Measurements from ENCODE around the gene SNX27.
"Not testable (repeated sequence)": the region's sequence is repeated elsewhere in the genome, so short reads cannot be mapped to it uniquely, and the experiment has no call there.

SNX27 gene

DNA sequence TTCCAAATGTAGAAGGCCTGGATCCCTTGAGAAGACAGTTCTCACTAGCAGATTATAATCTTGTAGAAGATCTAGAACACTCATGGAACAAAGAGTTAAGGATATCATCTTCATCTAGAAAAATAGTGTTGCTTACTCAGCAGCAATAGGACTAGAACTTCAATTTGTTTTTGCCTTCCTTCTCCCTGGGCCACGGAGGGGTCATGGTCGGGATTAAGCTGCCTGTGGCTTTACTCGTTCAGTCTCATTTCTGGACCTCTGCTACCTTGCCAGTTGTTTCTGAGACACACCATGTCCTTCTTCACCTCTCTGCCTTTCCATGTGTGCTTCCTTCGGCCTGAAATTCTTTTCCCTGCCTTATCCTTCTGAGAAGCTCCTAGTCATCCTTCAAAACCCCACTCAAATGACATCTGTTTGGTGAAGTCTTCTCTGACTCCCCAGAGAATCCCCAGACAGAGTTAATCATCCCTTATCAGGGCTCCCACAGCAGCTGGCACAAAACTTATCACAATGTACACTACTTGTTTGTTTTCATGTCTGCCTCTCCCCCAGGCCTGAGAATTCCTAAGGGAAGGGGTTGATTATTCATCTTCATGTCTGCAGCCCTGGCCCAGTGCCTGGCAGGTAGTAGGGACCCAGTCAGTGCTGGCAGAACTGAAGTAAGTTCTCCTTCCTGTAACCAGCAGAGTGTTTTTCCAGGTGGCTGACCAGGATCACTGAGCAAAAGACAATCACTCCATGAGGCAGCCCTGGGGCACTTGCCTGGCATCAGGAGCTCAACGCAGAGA, 15.5 kb upstream of the SNX27 start:
- no peak for DNase-seq (ENCODE audit: low read depth)
- no peak overlapping the region for H3K4me3 ChIP-seq (ENCODE audit: low read depth, low read length)

DNA sequence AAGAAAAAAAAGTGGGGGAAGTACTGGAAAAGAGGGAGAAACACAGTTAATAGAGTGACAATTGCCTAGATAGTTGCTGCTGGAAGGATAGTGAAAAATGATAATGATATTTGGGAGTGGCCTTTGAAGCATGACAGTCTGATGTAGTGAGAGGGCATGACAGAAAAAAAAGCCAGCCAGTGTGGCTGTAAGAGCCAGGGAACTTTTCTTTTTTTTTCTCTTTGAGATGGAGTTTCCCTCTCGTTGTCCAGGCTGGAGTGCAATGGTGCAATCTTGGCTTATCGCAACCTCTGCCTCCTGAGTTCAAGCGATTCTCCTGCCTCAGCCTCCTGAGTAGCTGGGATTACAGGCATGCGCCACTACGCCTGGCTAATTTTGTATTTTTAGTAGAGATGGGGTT, 9.3 kb upstream of the SNX27 start:
- not testable (repeated sequence) for DNase-seq (ENCODE audit: low read depth); H3K4me3 ChIP-seq (ENCODE audit: low read depth, low read length)

DNA sequence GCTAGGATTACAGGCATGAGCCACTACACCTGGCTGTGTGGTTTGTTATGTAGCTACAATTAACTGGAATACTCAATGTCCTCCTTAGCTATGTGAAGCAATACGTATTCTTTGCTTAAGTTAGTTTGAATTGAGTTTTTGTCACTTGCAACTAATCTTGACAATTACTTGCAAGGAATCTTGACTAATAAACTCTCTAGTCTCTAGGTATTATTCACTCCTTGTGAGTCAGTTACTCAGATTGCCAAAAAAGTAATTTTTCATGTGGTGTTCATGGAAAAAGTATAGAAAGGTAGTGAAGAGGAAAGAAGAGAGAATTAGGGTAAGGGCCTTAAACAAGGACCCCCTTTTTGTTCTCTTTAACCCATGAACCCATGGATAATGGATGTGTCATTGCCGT, 7.6 kb upstream of the SNX27 start:
- no peak overlapping the region for H3K4me3 ChIP-seq (ENCODE audit: low read depth, low read length)
- DNase-seq (ENCODE audit: low read depth), result no peak

DNA sequence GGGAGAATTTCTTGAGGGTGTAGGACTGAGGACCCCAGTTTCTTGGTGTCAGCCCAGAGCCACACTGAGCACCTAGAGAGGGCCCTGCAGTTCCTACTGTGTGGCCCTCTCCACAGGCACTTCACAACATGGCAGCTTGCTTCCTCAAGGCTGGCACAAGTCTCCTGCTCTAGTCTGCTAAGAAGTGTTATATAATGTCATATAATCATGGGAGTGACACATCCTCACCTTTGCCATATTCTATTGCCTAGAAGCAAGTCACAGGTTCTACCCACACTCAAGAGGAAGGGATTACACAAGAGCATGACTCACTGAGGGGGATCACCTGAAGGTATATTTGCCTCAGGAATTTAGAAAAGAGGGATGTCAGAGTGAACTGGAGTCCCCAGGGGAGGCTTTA, 5.5 kb upstream of the SNX27 start:
- no peak overlapping the region for H3K4me3 ChIP-seq (ENCODE audit: low read depth, low read length)
- no peak for DNase-seq (ENCODE audit: low read depth)

DNA sequence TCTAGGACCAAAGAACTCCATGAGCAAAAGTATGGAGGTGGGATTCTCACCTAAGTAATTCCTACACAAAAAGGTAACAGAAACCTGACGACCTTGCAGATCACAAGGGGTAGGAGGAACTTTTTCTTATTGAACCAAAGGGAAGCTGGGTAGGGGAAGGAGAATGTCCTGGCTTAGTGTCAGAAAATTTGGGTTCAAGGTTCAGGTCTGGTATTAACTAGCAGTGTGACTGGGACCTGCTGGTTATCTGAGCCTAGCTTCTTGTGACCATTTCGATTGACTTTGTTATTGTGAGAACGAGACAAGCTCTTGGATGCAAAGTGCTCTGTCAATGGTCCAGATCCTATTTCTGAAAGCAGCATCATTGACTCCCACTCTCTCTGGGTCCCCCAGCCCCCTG, 5.0 kb upstream of the SNX27 start:
- H3K4me3 ChIP-seq (ENCODE audit: low read depth, low read length), result no peak overlapping the region
- no peak for DNase-seq (ENCODE audit: low read depth)

DNA sequence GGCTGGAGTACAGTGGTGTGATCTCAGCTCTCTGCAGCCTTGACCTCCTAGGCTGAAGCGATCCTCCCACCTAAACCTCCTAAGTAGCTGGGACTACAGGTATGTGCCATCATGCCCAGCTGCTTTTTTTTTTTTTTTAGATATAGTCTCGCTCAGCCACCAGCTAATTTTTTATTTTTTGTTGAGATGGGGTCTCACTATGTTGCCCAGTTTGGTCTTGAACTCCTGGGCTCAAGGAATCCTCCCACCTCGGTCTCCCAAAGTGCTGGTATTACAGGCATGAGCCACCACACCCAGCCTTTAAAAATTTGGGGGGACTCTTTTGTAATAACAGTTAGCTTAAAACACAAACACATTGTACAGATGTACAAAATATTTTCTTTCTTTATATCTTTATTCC, 1.7 kb upstream of the SNX27 start:
- no peak overlapping the region for H3K4me3 ChIP-seq (ENCODE audit: low read depth, low read length)
- DNase-seq (ENCODE audit: low read depth), result no peak

DNA sequence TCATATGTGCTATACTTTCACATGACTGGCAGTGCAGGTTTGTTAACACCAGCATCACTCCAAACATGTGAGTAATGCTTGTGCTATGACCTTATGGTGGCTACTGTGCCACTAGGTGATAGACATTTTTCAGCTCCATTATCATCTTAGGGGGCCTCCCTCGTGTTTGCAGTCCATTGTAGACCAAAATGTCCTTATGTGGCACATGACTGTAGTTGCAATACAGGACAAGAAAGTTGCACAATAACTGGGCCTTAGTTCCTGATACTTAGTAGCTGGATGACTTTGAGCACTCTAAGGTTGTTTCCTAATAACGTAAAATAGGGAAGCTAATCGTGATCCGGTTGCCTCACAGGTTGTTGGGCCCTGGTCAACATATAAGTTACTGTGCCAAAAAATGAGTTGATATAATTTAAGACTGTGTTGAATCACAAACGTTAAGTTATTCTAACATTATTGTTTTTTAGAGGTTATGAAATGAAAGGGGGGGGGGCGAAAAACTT, 511 bp upstream of the SNX27 start:
- DNase-seq (ENCODE audit: low read depth), result peak; percentile 53
- peak overlapping the region; percentile 82 for H3K4me3 ChIP-seq (ENCODE audit: low read depth, low read length)

DNA sequence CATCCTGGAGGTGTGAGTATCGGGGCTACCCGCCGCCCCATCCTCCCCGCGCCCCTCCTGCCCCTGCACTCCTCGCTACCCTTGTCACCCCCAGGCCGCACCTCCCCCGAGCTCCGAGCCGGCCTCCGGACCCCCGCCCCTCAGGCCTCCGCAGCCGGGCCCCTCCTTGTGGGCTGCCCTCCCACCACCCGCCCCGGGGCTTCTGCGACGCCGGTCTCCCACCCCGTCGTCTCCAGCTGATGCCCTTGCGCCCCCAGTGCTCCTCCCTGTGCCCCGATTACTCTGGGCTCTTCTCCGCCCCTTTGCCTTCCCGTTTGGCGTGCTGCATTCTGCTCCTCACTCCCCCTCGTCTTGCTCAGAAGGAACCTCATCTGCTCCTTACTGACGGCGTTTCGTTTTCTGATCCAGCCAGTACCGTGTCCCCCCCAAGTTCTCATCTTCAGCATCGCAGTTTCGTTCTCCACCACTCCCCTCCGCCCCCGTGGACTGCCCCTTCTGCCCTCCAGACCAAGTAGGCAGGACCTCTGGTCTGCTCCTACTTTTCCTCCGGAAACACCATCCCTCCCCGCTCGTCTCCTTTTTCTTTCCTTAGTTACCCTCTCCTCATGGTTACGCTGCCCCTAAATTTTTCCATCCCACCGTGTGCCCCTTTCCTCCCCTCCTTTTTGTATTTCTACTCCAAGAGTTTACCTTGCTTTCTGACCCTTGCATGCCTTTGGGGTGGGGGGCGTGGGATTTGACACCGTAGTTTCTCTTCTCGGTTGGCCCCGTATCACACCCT, 841 bp downstream of the SNX27 start:
- no peak for DNase-seq (ENCODE audit: low read depth)

DNA sequence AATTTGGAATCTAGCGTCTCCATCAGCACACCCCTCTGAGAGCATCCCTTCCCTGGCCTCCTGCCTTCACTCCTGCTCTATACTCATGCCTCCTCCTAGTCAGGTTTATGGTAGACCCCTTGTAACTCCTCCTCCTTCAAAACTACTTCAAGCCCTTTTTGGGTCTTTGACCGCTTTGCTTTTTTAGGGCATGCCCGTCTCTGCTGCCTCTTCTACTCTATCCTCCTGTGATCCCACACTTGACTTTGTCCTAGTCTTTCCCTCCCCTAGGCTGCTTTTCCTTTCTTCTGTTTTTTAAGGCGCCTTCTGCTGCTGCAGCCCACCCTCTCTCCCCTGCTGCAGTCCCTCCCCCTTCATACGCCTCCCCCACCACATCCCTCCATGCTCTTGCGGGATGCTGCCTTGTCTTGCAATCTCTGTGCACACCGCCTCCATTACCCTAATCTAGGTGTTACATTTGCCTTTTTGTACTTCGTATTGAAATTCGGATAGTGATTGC, 1.5 kb downstream of the SNX27 start:
- peak overlapping the region; percentile 82 for H3K4me3 ChIP-seq (ENCODE audit: low read depth, low read length)
- no peak for DNase-seq (ENCODE audit: low read depth)

More for the DNA sequence above, 841 bp downstream of the SNX27 start:
- peak overlapping the region; percentile 82 for H3K4me3 ChIP-seq (ENCODE audit: low read depth, low read length)

DNA sequence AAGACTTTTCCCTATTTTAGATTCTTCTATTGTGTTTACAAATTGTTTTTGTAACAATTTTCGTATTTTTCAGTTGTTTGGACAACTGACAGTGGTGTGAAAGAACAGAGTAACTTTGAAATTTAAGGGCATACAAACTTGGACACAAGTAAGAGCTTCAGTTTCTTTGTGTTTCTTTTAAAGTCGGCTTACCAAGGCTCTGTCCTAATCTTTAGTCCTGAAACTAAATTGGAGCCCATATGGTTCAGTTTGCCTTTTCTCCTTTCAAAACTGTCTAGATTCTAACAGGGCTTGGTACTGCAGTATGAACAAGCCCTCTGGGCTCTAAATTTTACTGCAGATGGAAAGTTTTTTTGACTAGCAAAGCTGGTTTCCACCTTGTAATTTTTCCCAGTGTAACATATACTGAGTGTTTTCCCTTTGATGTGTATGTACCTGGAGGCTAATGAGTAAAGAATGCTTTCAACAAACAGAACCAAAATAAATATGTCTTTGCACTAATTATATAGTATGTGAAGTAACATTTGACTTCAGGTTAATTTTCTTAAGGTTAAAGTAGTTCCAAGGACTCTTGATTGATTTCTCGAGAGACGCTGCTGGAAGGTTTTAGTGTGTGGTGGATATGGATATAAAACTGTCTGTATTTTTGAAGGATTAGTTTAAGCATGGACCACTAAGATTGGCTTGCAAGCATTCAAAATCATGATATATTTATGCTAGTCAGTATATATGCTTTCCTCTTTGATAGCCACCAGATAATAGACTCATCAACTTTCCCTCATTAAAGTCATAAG, 4.1 kb downstream of the SNX27 start:
- H3K4me3 ChIP-seq (ENCODE audit: low read depth, low read length), result no peak overlapping the region
- no peak for DNase-seq (ENCODE audit: low read depth)

DNA sequence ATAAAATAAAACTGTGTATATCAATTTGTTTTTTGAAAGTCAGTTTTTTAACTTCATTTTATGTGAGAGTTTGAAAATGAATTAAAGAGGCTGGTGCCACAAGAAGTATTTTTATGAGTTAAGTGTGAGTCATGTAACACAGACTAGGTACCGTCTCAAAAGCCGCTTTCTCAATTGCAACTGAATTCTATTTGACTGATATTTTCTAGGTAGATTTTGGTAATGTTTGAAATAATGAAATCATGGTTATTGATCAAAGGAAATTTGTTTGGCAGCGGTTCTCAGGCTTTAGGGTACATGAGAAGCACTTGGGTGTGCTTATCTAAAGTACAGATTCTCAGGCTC, 4.6 kb downstream of the SNX27 start:
- no peak overlapping the region for H3K4me3 ChIP-seq (ENCODE audit: low read depth, low read length)
- DNase-seq (ENCODE audit: low read depth), result no peak

DNA sequence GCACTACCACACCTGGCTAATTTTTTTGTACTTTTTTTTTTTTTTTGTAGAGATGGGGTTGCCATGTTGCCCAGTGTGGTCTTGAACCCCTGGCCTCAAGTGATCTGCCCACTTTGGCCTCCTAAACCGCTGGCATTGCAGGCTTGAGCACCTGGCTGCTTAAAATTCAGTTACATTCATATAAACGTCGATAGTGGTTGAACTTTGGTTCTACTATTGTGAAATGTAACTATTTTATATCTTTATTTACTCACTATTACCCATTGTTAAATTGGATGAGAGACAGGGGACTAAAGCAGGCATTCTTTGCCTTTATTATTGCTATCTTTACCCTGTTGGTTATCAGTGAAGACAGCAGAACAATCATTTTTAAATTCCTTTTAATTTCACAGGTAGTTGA, 6.2 kb downstream of the SNX27 start:
- no peak overlapping the region for H3K4me3 ChIP-seq (ENCODE audit: low read depth, low read length)
- DNase-seq (ENCODE audit: low read depth), result no peak

DNA sequence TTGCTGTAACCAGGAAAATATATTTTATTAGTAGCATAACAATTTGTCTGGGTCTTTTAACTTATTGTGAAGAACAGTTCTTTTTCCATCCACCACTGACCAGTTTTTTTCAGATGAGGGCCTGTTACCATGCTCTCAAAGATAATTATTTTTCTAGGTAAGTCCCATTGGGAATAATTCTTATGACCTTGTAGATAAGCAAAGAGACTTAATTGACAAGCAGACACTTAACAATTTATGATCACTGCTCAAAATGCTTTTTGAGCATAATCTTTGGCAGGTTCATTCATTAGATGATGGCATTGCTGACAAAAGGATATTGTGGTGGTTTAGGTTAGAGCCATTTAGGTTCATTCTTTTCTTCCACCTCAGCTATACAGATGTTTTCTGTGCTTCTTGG, 6.6 kb downstream of the SNX27 start:
- no peak overlapping the region for H3K4me3 ChIP-seq (ENCODE audit: low read depth, low read length)
- no peak for DNase-seq (ENCODE audit: low read depth)

DNA sequence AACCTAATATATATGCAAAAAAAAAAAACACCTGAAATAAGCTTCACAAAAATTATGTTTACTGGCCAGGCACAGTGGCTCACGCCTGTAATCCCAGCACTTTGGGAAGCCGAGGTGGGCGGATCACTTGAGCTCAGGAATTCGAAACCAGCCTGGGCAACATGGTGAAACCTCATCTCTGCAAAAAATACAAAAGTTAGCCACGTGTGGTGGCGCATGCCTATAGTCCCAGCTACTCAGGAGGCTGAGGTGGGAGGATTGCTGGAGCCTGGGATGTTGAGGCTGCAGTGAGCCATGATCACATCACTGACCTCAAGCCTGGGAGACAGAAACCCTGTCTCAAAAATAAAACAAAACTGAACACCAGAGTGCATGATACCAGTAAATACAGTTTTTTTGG, 7.1 kb downstream of the SNX27 start:
- not testable (repeated sequence) for DNase-seq (ENCODE audit: low read depth); H3K4me3 ChIP-seq (ENCODE audit: low read depth, low read length)

DNA sequence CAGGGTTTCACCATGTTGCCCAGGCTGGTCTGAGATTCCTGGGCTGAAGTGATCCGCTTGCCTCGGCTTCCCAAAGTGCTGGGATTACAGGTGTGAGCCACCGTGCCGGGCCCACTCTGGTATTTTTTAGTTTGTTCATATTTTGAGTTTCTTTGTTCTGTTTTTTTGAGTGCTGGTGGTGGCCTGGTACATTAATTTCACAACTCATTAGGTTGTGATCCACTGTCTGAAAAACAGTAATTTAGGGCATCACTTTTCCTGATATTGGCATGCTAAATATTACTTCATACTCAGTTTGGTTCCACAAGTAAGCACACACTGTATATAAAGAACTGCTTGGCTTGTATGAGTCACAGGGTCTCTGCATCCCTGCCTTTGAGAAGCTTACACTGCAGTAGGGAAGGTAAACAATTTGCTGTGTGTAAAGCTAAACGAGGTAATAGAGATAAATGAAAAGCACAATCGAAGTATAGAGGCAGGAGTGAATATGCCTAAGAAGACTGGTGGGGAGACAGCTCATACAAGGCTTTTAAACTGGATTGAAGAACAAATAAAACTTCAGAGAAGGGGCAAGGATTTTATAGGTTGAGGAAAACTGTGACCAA, 7.7 kb downstream of the SNX27 start:
- no peak for DNase-seq (ENCODE audit: low read depth)
- H3K4me3 ChIP-seq (ENCODE audit: low read depth, low read length), result no peak overlapping the region

DNA sequence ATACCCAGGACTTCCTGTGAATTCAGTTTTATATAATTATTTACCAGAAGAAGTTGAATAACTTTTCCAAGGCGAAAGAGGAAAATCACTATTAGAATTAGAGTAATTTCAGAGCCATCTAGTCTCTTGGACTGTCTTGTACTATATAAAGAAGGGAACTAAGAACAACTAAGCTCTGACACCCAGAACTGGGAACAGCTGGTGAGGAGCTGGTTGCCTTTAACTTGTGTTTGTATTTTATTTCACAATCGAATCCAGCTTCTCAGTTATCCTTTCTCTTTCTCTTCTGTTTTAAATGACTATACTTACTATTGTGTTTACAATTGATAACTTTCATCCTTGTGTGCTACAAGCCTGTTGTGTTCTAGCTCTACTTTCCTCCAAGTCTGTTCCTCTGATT, 8.4 kb downstream of the SNX27 start:
- DNase-seq (ENCODE audit: low read depth), result no peak
- H3K4me3 ChIP-seq (ENCODE audit: low read depth, low read length), result no peak overlapping the region

DNA sequence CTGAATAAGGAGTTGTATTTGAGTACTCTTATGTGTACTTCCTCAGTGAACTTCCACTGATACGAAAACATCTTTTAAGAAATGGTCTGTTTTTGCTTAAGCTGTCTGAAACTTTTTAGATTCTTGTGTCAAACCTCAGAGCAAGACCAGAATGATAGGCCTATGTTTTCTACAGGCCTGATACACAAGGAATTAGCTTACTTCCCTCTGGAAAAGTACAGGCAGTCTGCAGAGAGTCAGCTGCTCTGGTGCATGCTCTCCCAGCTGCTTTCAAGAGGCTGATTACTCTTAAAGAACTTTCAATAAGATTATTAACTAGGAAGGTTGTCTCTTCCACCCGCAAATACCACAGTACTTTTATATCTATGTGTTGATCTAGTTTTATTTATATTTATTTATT, 9.5 kb downstream of the SNX27 start:
- H3K4me3 ChIP-seq (ENCODE audit: low read depth, low read length), result no peak overlapping the region
- no peak for DNase-seq (ENCODE audit: low read depth)

DNA sequence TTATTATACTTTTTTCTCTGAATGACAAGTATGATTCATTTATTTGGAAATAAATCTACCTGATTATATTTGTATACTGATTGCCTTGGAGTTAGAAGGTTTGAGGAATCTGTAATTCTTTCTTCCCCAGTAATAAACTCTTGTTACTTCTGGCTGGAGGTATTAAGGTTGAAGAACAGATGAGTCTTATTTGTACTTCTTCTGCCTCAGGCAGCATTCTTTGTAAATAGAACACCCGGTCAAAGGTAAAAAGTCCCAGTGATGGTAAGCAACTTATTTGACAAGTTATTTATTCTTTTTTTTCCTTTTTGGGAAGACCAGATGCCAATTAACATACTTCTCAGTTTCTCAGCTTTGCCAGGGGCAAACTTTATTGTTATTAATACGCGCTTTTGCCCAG, 12.9 kb downstream of the SNX27 start:
- no peak overlapping the region for H3K4me3 ChIP-seq (ENCODE audit: low read depth, low read length)
- no peak for DNase-seq (ENCODE audit: low read depth)

DNA sequence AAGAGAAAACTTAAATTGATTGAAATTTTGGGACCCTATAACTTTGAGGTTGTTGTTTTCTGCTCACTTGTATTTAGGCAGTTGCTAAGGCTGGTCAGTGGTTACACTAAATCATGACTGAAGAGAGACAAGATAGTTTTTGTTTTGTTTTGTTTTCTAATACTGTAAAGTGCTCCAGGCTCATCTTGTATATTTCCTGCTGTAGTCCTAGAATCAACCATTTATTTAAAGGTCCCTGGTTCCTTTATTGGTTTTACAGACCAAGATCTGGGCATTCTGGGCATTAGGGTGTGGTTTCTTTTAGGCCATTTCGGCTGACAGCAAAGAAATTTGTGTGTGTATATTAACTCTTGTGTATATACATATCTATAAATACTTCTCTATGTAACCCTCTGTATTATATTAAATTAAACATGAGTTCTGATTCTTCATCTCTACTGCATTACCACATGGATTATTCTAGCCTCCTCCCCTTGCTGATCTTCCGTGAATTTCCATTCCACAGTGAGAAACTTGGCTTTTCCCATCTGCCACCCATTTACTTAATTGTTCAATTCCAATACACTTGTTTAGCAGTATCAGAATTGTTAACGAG, 15.0 kb downstream of the SNX27 start:
- no peak overlapping the region for H3K4me3 ChIP-seq (ENCODE audit: low read depth, low read length)

More for the DNA sequence above, 15.0 kb downstream of the SNX27 start:
- no peak for DNase-seq (ENCODE audit: low read depth)

All from skeletal muscle cell (primary cell).